CD4-positive, alpha-beta T cell (primary cell): ENCODE results near the gene FAM171A1. TPM values are rescaled to one million over a fixed set of nuclear protein-coding genes. Genes with fewer than 3 reads are reported as not detected.

Experiments
- ATAC-seq: fragments of 200-7000 bp; cut with Tn5 transposase; one replicate; pipeline ENCODE4 v1.10.0; 2022; ENCODE audit warnings: mild to moderate bottlenecking; ENCODE audit not compliant: poor library complexity
- CTCF ChIA-PET: fragments of 350-600 bp; sonication (Branson Sonifier 250); formaldehyde crosslinking; loops from one replicate; lab custom pipeline; 2021; ENCODE audit warnings: antibody characterized with exemption, inconsistent platforms; lab: Charles Lee
- POLR2A ChIA-PET: fragments of 350-600 bp; sonication (Branson Sonifier 250); formaldehyde crosslinking; loops from one replicate; lab custom pipeline; 2021; ENCODE audit warnings: antibody characterized with exemption, inconsistent platforms; lab: Charles Lee
- DNase-seq, 14 experiments: peaks; one replicate each; pipeline ENCODE4 v3.0.0-alpha.2; 2013 to 2020; ENCODE audit warnings: mixed read lengths in 2 of 14
- H3K27ac ChIP-seq, 2 donors: one replicate each; pipeline versions ENCODE4 v1.5.1 to v1.7.0; 2013; ENCODE audit warnings: low read length in 2 of 2, low read depth in 1 of 2, mild to moderate bottlenecking in 1 of 2
- H3K27me3 ChIP-seq, 2 experiments: 1 replicate in 1 of 2; 2 replicates in 1 of 2; pipeline versions ENCODE4 v1.6.1 to v1.7.0; 2013; ENCODE audit warnings: low read length in 2 of 2, control low read depth in 1 of 2, mild to moderate bottlenecking in 1 of 2, moderate library complexity in 1 of 2; ENCODE audit not compliant: insufficient read depth in 2 of 2, control insufficient read depth in 1 of 2
- H3K36me3 ChIP-seq: one replicate; pipeline ENCODE4 v1.6.1; 2013; ENCODE audit warnings: low read length, control low read depth; ENCODE audit not compliant: insufficient read depth
- H3K4me1 ChIP-seq: one replicate; pipeline ENCODE4 v1.6.1; 2013; ENCODE audit warnings: low read length, control low read depth; ENCODE audit not compliant: insufficient read depth
- H3K4me3 ChIP-seq: one replicate; pipeline ENCODE4 v1.5.1; 2013; ENCODE audit warnings: mild to moderate bottlenecking, low read length, moderate library complexity
- H3K9me3 ChIP-seq, 2 experiments: 1 replicate in 1 of 2; 2 replicates in 1 of 2; pipeline versions ENCODE4 v1.6.1 to v1.7.0; 2013; ENCODE audit warnings: low read length in 2 of 2, mild to moderate bottlenecking in 2 of 2, control low read depth in 1 of 2, moderate library complexity in 1 of 2; ENCODE audit not compliant: control insufficient read depth in 1 of 2, insufficient read depth in 1 of 2
- H3K27ac Mint-ChIP-seq: one replicate; pipeline ENCODE4 v1.8.0; 2020; ENCODE audit warnings: mixed read lengths
- H3K27me3 Mint-ChIP-seq: one replicate; pipeline ENCODE4 v1.8.0; 2021; ENCODE audit warnings: mixed read lengths
- H3K36me3 Mint-ChIP-seq: one replicate; pipeline ENCODE4 v1.8.0; 2021; ENCODE audit warnings: low read depth, mixed read lengths
- H3K4me1 Mint-ChIP-seq: one replicate; pipeline ENCODE4 v1.8.0; 2021; ENCODE audit warnings: low read depth, mixed read lengths
- H3K4me3 Mint-ChIP-seq: one replicate; pipeline ENCODE4 v1.8.0; 2020; ENCODE audit warnings: mild to moderate bottlenecking, mixed read lengths
- H3K9me3 Mint-ChIP-seq: one replicate; pipeline ENCODE4 v1.8.0; 2020; ENCODE audit warnings: mixed read lengths
- CTCF ChIP-seq: fragments of 200-600 bp; IDR thresholded peaks from one replicate; pipeline ENCODE4 v1.8.0; 2022; ENCODE audit warnings: antibody characterized with exemption, mild to moderate bottlenecking
- intact Hi-C, 2 experiments: fragments of 100-400 bp; cut with DNase I in 1 of 2; cut with micrococcal nuclease in 1 of 2; formaldehyde crosslinking; loops; one replicate each; pipeline versions ENCODE4 v1.15.1 to v1.9.0; 2023 to 2025; cut with DNase I, micrococcal nuclease
- total RNA-seq, 174 experiments: library from RNA in 2 of 174; stranded (reverse) in 2 of 174; gene quantifications; one replicate each; pipeline ENCODE4 v1.2.3 and lab custom pipeline; 2021 to 2026

FAM171A1 gene
- total RNA-seq, 2 experiments from 2014 or later = 1.8 to 2.6 TPM

GRCh38 chr10:15363031-15363430, 8.1 kb downstream of the FAM171A1 start:
- no peaks in the 10 kb centered on the region for H3K27me3 Mint-ChIP-seq
- no peaks in the 10 kb centered on the region for H3K36me3 ChIP-seq
- intact Hi-C loops = no loop called here
- no peak overlapping the region for H3K27ac Mint-ChIP-seq
- no peaks in the 10 kb centered on the region for H3K9me3 Mint-ChIP-seq
- no peaks in the 10 kb centered on the region for H3K36me3 Mint-ChIP-seq
- H3K27ac ChIP-seq = no peak overlapping the region
- no peak for TF ChIP-seq CTCF
- H3K27me3 ChIP-seq = no peaks in the 10 kb centered on the region
- no peak for DNase-seq
- no peaks in the 10 kb centered on the region for H3K4me1 ChIP-seq
- ATAC-seq = no peak
- H3K9me3 ChIP-seq = no peaks in the 10 kb centered on the region
- no peaks in the 10 kb centered on the region for H3K4me1 Mint-ChIP-seq
- no peak overlapping the region for H3K4me3 ChIP-seq
- POLR2A ChIA-PET = no interaction called here
- no peak overlapping the region for H3K4me3 Mint-ChIP-seq
- CTCF ChIA-PET = no interaction called here

- DNase-seq = peak in 1 of 14 experiments; percentile 13
- H3K4me3 Mint-ChIP-seq = no peak overlapping the region
- peak; percentile 34 for ATAC-seq
Measured at GRCh38 chr10:15361131-15361530, 10.0 kb downstream of the FAM171A1 start.

GRCh38 chr10:15360566-15360965, 10.5 kb downstream of the FAM171A1 start:
- H3K36me3 Mint-ChIP-seq = no peaks in the 10 kb centered on the region
- Histone ChIP-seq H3K27ac (no peak overlapping the region), H3K9me3 (no peaks in the 10 kb centered on the region), H3K27me3 (no peaks in the 10 kb centered on the region), H3K36me3 (no peaks in the 10 kb centered on the region), H3K4me3 (no peak overlapping the region), H3K4me1 (no peaks in the 10 kb centered on the region)
- ATAC-seq = no peak
- no peaks in the 10 kb centered on the region for H3K4me1 Mint-ChIP-seq
- H3K27me3 Mint-ChIP-seq = no peaks in the 10 kb centered on the region
- TF ChIP-seq CTCF = no peak
- ChIA-PET POLR2A (no interaction called here), CTCF (no interaction called here)
- DNase-seq = no peak
- intact Hi-C loops = no loop called here
- no peaks in the 10 kb centered on the region for H3K9me3 Mint-ChIP-seq
- H3K4me3 Mint-ChIP-seq = no peak overlapping the region
- H3K27ac Mint-ChIP-seq = no peak overlapping the region

More at GRCh38 chr10:15361131-15361530, 10.0 kb downstream of the FAM171A1 start:
- Histone ChIP-seq H3K4me1 (no peaks in the 10 kb centered on the region), H3K27ac (no peak overlapping the region), H3K4me3 (no peak overlapping the region), H3K36me3 (no peaks in the 10 kb centered on the region), H3K27me3 (no peaks in the 10 kb centered on the region), H3K9me3 (no peaks in the 10 kb centered on the region)
- no peak for TF ChIP-seq CTCF
- Mint-ChIP-seq H3K27ac (no peak overlapping the region), H3K27me3 (no peaks in the 10 kb centered on the region), H3K9me3 (no peaks in the 10 kb centered on the region), H3K36me3 (no peaks in the 10 kb centered on the region), H3K4me1 (no peaks in the 10 kb centered on the region)
- ChIA-PET CTCF (no interaction called here), POLR2A (no interaction called here)
- intact Hi-C loops = no loop called here
